ENCODE measurements around the gene ARHGEF17.

DNA sequence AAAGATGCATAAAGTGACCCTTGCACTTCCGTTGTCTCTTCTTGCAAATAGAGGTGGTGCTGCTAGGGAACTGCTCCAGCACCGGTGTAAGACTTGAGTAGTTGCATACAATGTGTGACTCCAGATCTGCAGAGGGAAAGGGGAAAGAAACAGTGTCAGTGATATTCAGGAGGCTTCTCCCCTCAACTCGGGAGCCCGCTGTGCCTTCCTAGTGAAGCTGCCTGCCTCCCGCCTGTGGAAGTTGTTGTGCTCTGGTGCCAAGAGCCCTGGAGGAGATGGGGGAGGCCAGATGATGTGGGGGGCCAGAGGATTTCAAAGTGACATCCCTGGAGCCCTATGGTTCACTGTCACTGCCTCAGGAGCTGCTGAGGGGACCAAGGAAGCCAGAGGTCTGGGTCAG, 98.5 kb downstream of the ARHGEF17 start:
- TF ChIP-seq, protein P1, sequence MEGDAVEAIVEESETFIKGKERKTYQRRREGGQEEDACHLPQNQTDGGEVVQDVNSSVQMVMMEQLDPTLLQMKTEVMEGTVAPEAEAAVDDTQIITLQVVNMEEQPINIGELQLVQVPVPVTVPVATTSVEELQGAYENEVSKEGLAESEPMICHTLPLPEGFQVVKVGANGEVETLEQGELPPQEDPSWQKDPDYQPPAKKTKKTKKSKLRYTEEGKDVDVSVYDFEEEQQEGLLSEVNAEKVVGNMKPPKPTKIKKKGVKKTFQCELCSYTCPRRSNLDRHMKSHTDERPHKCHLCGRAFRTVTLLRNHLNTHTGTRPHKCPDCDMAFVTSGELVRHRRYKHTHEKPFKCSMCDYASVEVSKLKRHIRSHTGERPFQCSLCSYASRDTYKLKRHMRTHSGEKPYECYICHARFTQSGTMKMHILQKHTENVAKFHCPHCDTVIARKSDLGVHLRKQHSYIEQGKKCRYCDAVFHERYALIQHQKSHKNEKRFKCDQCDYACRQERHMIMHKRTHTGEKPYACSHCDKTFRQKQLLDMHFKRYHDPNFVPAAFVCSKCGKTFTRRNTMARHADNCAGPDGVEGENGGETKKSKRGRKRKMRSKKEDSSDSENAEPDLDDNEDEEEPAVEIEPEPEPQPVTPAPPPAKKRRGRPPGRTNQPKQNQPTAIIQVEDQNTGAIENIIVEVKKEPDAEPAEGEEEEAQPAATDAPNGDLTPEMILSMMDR (conservative IDR thresholded peaks at IDR 0.05 in 1 of 2, IDR thresholded peaks at IDR 0.05 in 1 of 2; ENCODE audit: extremely low read depth in 1 of 2, insufficient read depth in 1 of 2, low read depth in 1 of 2, low read length in 2 of 2): no peak
- TF ChIP-seq EZH2 (IDR thresholded peaks at IDR 0.05; ENCODE audit: borderline replicate concordance, low read length): no peak

All from mammary epithelial cell (primary cell).